MM.1S (cell line): ENCODE measurements around the gene RNGTT.

Experiments
- DNase-seq: peaks from one replicate; pipeline ENCODE4 v3.0.0-alpha.2; 2015
- H2AFZ ChIP-seq: fragments of 300-600 bp; sonication (generic); 2 replicates; pipeline ENCODE4 v1.6.0; 2016; ENCODE audit warnings: antibody characterized with exemption, low read length
- H3F3A ChIP-seq: fragments of 300-600 bp; sonication (generic); 2 replicates; pipeline ENCODE4 v1.6.1; 2016; ENCODE audit warnings: mild to moderate bottlenecking, antibody characterized with exemption, low read length, moderate library complexity, mixed read lengths; ENCODE audit not compliant: insufficient read depth
- H3K27ac ChIP-seq: fragments of 300-600 bp; sonication (generic); 2 replicates; pipeline ENCODE4 v1.5.1; 2016; ENCODE audit warnings: mild to moderate bottlenecking, low read length
- H3K27me3 ChIP-seq: fragments of 300-600 bp; sonication (generic); replicated peaks from 2 replicates; pipeline ENCODE4 v1.6.0; 2016; ENCODE audit warnings: low read length; ENCODE audit not compliant: insufficient read depth
- H3K36me3 ChIP-seq: fragments of 300-600 bp; sonication (generic); replicated peaks from 2 replicates; pipeline ENCODE4 v1.6.1; 2016; ENCODE audit warnings: mild to moderate bottlenecking, low read length, mixed read lengths; ENCODE audit not compliant: insufficient read depth
- H3K4me1 ChIP-seq: fragments of 300-600 bp; sonication (generic); 2 replicates; pipeline ENCODE4 v1.6.1; 2016; ENCODE audit warnings: low read length, mixed read lengths
- H3K4me2 ChIP-seq: fragments of 300-600 bp; sonication (generic); 2 replicates; pipeline ENCODE4 v1.6.0; 2016; ENCODE audit warnings: low read depth, low read length
- H3K4me3 ChIP-seq: fragments of 300-600 bp; sonication (generic); 2 replicates; pipeline ENCODE4 v1.5.1; 2016; ENCODE audit warnings: low read length, mixed read lengths
- H3K79me2 ChIP-seq: fragments of 300-600 bp; sonication (generic); 2 replicates; pipeline ENCODE4 v1.6.1; 2016; ENCODE audit warnings: mixed run types, low read length, mixed read lengths
- H3K9ac ChIP-seq: fragments of 300-600 bp; sonication (generic); 2 replicates; pipeline ENCODE4 v1.6.1; 2016; ENCODE audit warnings: low read length, mixed read lengths
- H3K9me2 ChIP-seq: fragments of 300-600 bp; sonication (generic); replicated peaks from 2 replicates; pipeline ENCODE4 v1.6.1; 2016; ENCODE audit warnings: mild to moderate bottlenecking, low read length, mixed read lengths; ENCODE audit not compliant: insufficient read depth
- H3K9me3 ChIP-seq: fragments of 300-600 bp; sonication (generic); replicated peaks from 2 replicates; pipeline ENCODE4 v1.6.1; 2016; ENCODE audit warnings: mild to moderate bottlenecking, low read length, mixed read lengths; ENCODE audit not compliant: insufficient read depth
- H4K20me1 ChIP-seq: fragments of 300-600 bp; sonication (generic); 2 replicates; pipeline ENCODE4 v1.6.1; 2016; ENCODE audit warnings: mild to moderate bottlenecking, low read length, moderate library complexity, mixed read lengths; ENCODE audit not compliant: insufficient read depth
- EZH2 ChIP-seq: fragments of 300-600 bp; sonication (generic); optimal IDR thresholded peaks from 2 replicates; pipeline ENCODE3; 2017; ENCODE audit warnings: low read depth, mild to moderate bottlenecking, antibody characterized with exemption, low read length, mixed read lengths
- EZH2phosphoT487 ChIP-seq: fragments of 300-600 bp; sonication (generic); IDR thresholded peaks from 2 replicates; pipeline ENCODE4 v1.6.1; 2018; ENCODE audit warnings: antibody characterized with exemption, low read length
- TF ChIP-seq, protein P1 (sequence below): fragments of 300-600 bp; sonication (generic); IDR thresholded peaks from 2 replicates; pipeline ENCODE4 v1.5.1; 2016; ENCODE audit warnings: antibody characterized with exemption, low read length, mixed read lengths

Gene RNGTT

DNA sequence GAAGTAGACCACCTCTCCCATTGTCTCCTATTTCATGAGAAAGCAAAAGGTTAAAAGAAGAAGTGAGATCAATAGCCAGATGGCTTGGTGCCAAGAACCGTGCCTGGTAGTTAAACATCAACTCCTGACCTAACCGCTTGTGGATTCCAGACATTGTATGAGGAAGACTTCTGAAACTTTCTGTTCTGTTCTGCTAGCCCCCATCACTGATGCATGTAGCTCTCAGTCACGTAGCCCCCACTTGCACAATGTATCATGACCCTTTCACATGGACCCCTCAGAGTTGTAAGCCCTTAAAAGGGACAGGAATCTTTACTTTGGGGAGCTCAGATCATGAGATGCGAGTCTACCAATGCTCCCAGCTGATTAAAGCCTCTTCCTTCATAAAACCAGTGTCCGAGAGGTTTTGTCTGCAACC lies 301.2 kb downstream of the RNGTT start:
- H3K4me3 ChIP-seq, result no peak overlapping the region
- DNase-seq, result no peak
- no peaks in the 10 kb centered on the region for H3K36me3 ChIP-seq
- H2AFZ ChIP-seq, result no peak overlapping the region
- H3K4me2 ChIP-seq, result no peak overlapping the region
- peaks cover 19% of the 10 kb centered on the region for H3K4me1 ChIP-seq
- TF ChIP-seq, protein P1, sequence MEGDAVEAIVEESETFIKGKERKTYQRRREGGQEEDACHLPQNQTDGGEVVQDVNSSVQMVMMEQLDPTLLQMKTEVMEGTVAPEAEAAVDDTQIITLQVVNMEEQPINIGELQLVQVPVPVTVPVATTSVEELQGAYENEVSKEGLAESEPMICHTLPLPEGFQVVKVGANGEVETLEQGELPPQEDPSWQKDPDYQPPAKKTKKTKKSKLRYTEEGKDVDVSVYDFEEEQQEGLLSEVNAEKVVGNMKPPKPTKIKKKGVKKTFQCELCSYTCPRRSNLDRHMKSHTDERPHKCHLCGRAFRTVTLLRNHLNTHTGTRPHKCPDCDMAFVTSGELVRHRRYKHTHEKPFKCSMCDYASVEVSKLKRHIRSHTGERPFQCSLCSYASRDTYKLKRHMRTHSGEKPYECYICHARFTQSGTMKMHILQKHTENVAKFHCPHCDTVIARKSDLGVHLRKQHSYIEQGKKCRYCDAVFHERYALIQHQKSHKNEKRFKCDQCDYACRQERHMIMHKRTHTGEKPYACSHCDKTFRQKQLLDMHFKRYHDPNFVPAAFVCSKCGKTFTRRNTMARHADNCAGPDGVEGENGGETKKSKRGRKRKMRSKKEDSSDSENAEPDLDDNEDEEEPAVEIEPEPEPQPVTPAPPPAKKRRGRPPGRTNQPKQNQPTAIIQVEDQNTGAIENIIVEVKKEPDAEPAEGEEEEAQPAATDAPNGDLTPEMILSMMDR, result no peak
- TF ChIP-seq EZH2phosphoT487, result no peak
- no peak for TF ChIP-seq EZH2
- H3K9me2 ChIP-seq, result no peaks in the 10 kb centered on the region
- no peak overlapping the region for H3K9ac ChIP-seq
- no peaks in the 10 kb centered on the region for H3K79me2 ChIP-seq
- H3K9me3 ChIP-seq, result no peaks in the 10 kb centered on the region
- H3F3A ChIP-seq, result no peaks in the 10 kb centered on the region
- no peak overlapping the region for H3K27ac ChIP-seq
- no peaks in the 10 kb centered on the region for H4K20me1 ChIP-seq
- no peaks in the 10 kb centered on the region for H3K27me3 ChIP-seq

- Histone ChIP-seq H3K36me3 (no peaks in the 10 kb centered on the region), H3K27ac (no peak overlapping the region), H3K9ac (no peak overlapping the region), H3K4me1 (peaks cover 19% of the 10 kb centered on the region), H3K4me2 (no peak overlapping the region), H3K27me3 (no peaks in the 10 kb centered on the region), H4K20me1 (no peaks in the 10 kb centered on the region), H3F3A (no peaks in the 10 kb centered on the region), H3K4me3 (no peak overlapping the region), H2AFZ (no peak overlapping the region), H3K9me2 (no peaks in the 10 kb centered on the region), H3K79me2 (no peaks in the 10 kb centered on the region), H3K9me3 (no peaks in the 10 kb centered on the region)
- DNase-seq, result no peak
- no peak for TF ChIP-seq EZH2phosphoT487
- no peak for TF ChIP-seq EZH2
- TF ChIP-seq, protein P1, result no peak
Measured at GRCh38 chr6:88661136-88661535, 302.3 kb downstream of the RNGTT start.

DNA sequence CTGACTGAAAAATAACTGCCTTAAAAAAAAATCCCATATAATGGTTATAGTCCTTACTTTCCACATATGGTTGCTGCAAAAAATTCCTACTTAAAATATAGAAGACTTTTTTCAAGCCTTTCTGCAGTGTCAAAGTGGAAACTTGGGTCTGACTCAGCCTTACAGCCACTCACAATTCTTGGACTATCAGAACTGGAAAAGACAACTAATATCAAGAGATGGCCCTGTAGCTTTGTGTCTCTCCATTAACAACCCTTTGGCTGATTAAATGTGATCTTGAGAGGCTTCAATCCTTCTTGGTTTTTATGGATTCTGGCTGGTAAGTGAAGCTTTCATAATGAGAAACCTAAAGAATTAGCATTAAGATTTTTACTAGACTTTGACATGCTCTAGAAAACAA lies 307.8 kb downstream of the RNGTT start:
- Histone ChIP-seq H3K27ac (no peak overlapping the region), H3K36me3 (no peaks in the 10 kb centered on the region), H3K9me2 (no peaks in the 10 kb centered on the region), H3K4me2 (no peak overlapping the region), H3K79me2 (no peaks in the 10 kb centered on the region), H3K9me3 (no peaks in the 10 kb centered on the region), H3F3A (peaks cover 4% of the 10 kb centered on the region; the same call in 1 of the 2 replicates), H3K4me3 (no peak overlapping the region), H4K20me1 (no peaks in the 10 kb centered on the region), H3K9ac (no peak overlapping the region), H3K4me1 (peaks cover 10% of the 10 kb centered on the region), H2AFZ (no peak overlapping the region), H3K27me3 (no peaks in the 10 kb centered on the region)
- DNase-seq, result no peak
- no peak for TF ChIP-seq EZH2
- TF ChIP-seq, protein P1, result no peak
- TF ChIP-seq EZH2phosphoT487, result no peak
